Suprapubic skin (tissue), 4 donors: ENCODE measurements around the gene SPATA6L.

Experiments
- CTCF ChIP-seq, 2 donors: fragments of 200-600 bp in 1 of 2; fragments of 450-650 bp in 1 of 2; sonication (generic) in 1 of 2; IDR thresholded peaks; one replicate each; pipeline ENCODE4 v1.5.1; 2016 to 2019; ENCODE audit warnings: antibody characterized with exemption in 2 of 2, mild to moderate bottlenecking in 1 of 2, moderate library complexity in 1 of 2
- EP300 ChIP-seq: sonication (generic); formaldehyde crosslinking; IDR thresholded peaks from one replicate; pipeline ENCODE4 v1.6.1; 2017; ENCODE audit warnings: antibody characterized with exemption
- POLR2A ChIP-seq, 2 donors: fragments of 450-650 bp; IDR thresholded peaks; one replicate each; pipeline ENCODE4 v1.6.1; 2017; ENCODE audit warnings: antibody characterized with exemption in 2 of 2, mild to moderate bottlenecking in 2 of 2, moderate library complexity in 2 of 2
- POLR2AphosphoS5 ChIP-seq, 3 donors: sonication (generic); formaldehyde crosslinking; IDR thresholded peaks; one replicate each; pipeline ENCODE4 v1.6.1; 2017; ENCODE audit warnings: antibody characterized with exemption in 3 of 3

DNA sequence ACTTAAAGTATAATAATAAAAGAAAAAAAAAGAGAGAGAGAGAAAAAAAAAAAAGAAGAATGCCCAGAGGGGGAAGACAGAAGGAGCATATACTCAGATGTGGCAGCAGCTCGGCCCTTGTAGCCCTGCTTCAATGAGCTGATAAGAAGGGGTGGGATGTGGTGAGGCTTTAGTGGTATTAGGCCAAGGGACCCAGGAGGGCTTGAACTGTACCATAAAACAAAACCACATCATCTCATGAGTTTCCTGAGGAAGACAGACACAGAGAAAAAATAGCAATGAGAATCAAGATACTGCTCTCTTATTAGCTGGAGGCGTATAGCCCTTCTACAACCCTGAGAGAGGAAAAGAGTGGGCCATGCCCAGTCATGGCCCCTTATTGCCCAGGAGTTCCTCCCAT, 103.2 kb downstream of the SPATA6L start:
- TF ChIP-seq CTCF (IDR thresholded peaks at IDR 0.05) (no peak), POLR2AphosphoS5 (IDR thresholded peaks at IDR 0.05) (no peak), POLR2A (IDR thresholded peaks at IDR 0.05) (no peak), EP300 (no peak)
